DND-41 (cell line): ENCODE data around the gene TMX2.
"Not testable (repeated sequence)": the region's sequence is repeated elsewhere in the genome, so short reads cannot be mapped to it uniquely, and the experiment has no call there.

ENCODE experiments used
- EZH2 ChIP-seq: IDR thresholded peaks from 3 replicates; pipeline ENCODE4 v1.6.1; 2012; ENCODE audit warnings: borderline replicate concordance, low read depth, mild to moderate bottlenecking, moderate library complexity, low read length, inconsistent platforms; ENCODE audit not compliant: severe bottlenecking
- TF ChIP-seq, protein P1 (sequence below): IDR thresholded peaks from 2 replicates; pipeline ENCODE4 v1.5.1; 2012; ENCODE audit warnings: borderline replicate concordance, low read length, moderate library complexity, mild to moderate bottlenecking; ENCODE audit not compliant: poor library complexity, severe bottlenecking; ENCODE audit errors: extremely low read depth

DNA sequence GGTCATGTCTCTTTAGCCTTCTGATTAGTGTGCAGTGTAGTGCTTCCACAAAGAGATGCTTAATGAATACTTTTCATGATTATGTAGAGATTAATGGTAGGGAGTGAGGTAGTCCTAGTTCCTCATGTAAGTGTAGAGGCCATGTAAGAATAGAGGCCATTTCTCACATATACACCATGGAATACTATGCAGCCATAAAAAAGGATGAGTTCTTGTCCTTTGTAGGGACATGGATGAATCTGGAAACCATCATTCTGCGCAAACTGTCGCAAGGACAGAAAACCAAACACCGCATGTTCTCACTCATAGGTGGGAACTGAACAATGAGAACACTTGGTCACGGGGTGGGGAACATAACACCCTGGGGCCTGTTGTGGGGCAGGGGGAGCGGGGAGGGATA is 21.9 kb upstream of the TMX2 start:
- TF ChIP-seq, protein P1, sequence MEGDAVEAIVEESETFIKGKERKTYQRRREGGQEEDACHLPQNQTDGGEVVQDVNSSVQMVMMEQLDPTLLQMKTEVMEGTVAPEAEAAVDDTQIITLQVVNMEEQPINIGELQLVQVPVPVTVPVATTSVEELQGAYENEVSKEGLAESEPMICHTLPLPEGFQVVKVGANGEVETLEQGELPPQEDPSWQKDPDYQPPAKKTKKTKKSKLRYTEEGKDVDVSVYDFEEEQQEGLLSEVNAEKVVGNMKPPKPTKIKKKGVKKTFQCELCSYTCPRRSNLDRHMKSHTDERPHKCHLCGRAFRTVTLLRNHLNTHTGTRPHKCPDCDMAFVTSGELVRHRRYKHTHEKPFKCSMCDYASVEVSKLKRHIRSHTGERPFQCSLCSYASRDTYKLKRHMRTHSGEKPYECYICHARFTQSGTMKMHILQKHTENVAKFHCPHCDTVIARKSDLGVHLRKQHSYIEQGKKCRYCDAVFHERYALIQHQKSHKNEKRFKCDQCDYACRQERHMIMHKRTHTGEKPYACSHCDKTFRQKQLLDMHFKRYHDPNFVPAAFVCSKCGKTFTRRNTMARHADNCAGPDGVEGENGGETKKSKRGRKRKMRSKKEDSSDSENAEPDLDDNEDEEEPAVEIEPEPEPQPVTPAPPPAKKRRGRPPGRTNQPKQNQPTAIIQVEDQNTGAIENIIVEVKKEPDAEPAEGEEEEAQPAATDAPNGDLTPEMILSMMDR: not testable (repeated sequence)
- TF ChIP-seq EZH2: not testable (repeated sequence)
